ENCODE measurements around the gene STOML1.

DNA sequence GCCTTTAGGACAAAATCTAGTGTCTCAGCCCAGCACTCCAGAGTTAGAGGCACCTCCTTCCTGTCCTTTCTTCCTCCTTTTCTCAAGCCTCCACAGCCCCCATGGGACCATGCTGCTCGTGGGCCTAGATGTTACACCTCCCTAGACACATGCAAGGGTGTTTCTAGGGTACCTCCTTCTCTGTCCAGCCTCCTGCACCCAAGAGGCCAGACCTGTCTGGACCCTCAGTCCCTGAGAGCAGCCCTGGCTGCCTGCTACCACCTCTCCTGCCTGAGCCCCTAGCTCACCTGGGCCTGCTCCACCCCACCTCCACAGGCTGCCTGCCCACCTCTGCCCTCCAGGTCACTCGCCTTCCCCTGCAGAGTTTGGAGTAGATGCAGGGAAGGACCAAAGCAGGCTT is 60.7 kb downstream of the STOML1 start:
- TF ChIP-seq, protein P1, sequence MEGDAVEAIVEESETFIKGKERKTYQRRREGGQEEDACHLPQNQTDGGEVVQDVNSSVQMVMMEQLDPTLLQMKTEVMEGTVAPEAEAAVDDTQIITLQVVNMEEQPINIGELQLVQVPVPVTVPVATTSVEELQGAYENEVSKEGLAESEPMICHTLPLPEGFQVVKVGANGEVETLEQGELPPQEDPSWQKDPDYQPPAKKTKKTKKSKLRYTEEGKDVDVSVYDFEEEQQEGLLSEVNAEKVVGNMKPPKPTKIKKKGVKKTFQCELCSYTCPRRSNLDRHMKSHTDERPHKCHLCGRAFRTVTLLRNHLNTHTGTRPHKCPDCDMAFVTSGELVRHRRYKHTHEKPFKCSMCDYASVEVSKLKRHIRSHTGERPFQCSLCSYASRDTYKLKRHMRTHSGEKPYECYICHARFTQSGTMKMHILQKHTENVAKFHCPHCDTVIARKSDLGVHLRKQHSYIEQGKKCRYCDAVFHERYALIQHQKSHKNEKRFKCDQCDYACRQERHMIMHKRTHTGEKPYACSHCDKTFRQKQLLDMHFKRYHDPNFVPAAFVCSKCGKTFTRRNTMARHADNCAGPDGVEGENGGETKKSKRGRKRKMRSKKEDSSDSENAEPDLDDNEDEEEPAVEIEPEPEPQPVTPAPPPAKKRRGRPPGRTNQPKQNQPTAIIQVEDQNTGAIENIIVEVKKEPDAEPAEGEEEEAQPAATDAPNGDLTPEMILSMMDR (IDR thresholded peaks at IDR 0.05): no peak
- TF ChIP-seq POLR2A (IDR thresholded peaks at IDR 0.05): no peak
